Upper lobe of left lung (tissue), 4 donors: ENCODE results near the gene LAS1L.
"Not testable (repeated sequence)": the region's sequence is repeated elsewhere in the genome, so short reads cannot be mapped to it uniquely, and the experiment has no call there.

Experiments
- CTCF ChIP-seq, 6 experiments: fragments of 450-650 bp in 4 of 6; fragments of 200-600 bp in 2 of 6; sonication (generic) in 2 of 6; IDR thresholded peaks; one replicate each; pipeline ENCODE4 v1.5.1; 2016 to 2019; ENCODE audit warnings: antibody characterized with exemption in 6 of 6
- POLR2AphosphoS5 ChIP-seq, 2 donors: sonication (generic); formaldehyde crosslinking; IDR thresholded peaks; one replicate each; pipeline ENCODE4 v1.5.1; 2017; ENCODE audit warnings: antibody characterized with exemption in 2 of 2

- not testable (repeated sequence) for TF ChIP-seq CTCF, POLR2AphosphoS5 (IDR thresholded peaks at IDR 0.05)
These were observed 28.3 kb upstream of the LAS1L start for GRCh38 chrX:65562850-65563249.
